Heart left ventricle (tissue), 13 donors: ENCODE data around the gene PARS2.

ENCODE experiments used
- CTCF ChIP-seq, 12 donors: fragments of 200-600 bp; sonication (generic) in 4 of 12; IDR thresholded peaks; one replicate each; pipeline versions ENCODE4 v1.5.0 to v1.8.0; 2018 to 2022; ENCODE audit warnings: antibody characterized with exemption in 12 of 12, mild to moderate bottlenecking in 5 of 12
- POLR2A ChIP-seq, 2 donors: fragments of 450-650 bp; IDR thresholded peaks; one replicate each; pipeline ENCODE4 v1.6.1; 2017; ENCODE audit warnings: antibody characterized with exemption in 2 of 2, mild to moderate bottlenecking in 2 of 2, moderate library complexity in 2 of 2
- donor health status: ischemic (EF 13 %, LVEDD 7.1; RV severe dilation, severe dysfunction).
- donor health status: DM: no; HTN: yes; CAD: no.
- donor health status: DM: no; HTN: no; CAD: no.
- donor health status: ischemic (EF 25% LVEDD 6.9; RV normal size, moderate dysfunction).
- donor health status: ischemic (EF 25% LVEDD 5.7; RV mildly dilated, moderate dysfunction).
- donor health status: ischemic (EF 35%, LVEDD 5.7; RV mildly dilated, moderate dysfunction).
- donor health status: nonischemic (EF 11% LVEDD 7.7; RV severe dilation, severe dysfunction).
- donor health status: DM: yes; HTN: yes; CAD: no.
- donor health status: PGD.
- donor health status: ischemic (EF 29% LVEDD 5.4; RV normal size, mild dysfunction).
- donor health status: nonischemic (EF 23%, LVEDD 6.1; RV moderate dilation, normal function).

- TF ChIP-seq CTCF (IDR thresholded peaks at IDR 0.05) (no peak), POLR2A (IDR thresholded peaks at IDR 0.05) (no peak)
These were observed 22.0 kb downstream of the PARS2 start for GRCh38 chr1:54742282-54742681.
